Measurements from ENCODE around the gene SMC6. TPM values are rescaled to one million over a fixed set of nuclear protein-coding genes. Genes with fewer than 3 reads are reported as not detected.
A peak's percentile ranks its signal among the peaks of the same experiment; 100 is the strongest.

The SMC6 gene
- total and polyA plus RNA-seq, 4 donors, result 6.9 to 34.8 (median 10.6) TPM

DNA sequence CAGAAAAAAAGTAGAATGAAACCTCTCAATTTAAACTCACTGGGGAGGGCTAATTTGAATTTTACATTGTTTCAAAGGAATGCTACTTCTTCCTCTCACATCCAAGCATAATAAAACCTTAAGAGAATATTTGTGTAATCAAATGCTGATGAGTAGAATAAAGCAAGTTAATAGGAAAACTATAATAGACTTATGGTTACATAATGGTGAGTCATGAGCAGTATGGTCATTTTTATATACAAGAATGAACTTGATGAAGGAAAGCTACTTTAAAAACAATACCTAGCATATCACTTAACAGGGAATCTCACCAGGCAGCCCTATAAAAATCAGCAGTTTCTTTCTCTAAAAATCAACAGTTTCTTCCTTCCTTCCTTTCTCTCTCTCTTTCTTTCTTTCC, 132.8 kb downstream of the SMC6 start:
- H3K27ac ChIP-seq (ENCODE audit: low read depth in 1 of 2, low read length in 1 of 2), result no peak overlapping the region
- no peaks in the 10 kb centered on the region for H3K9me3 ChIP-seq (ENCODE audit: control insufficient read depth in 4 of 4, insufficient read depth in 3 of 4, low read length in 3 of 4)
- DNase-seq (no peak), ATAC-seq (ENCODE audit: insufficient read depth, low FRiP score) (no peak)
- TF ChIP-seq CTCF (IDR thresholded peaks at IDR 0.05; ENCODE audit: control extremely low read depth, extremely low read depth), result no peak
- H3K36me3 ChIP-seq (ENCODE audit: control insufficient read depth in 4 of 4, insufficient read depth in 4 of 4, low read length in 4 of 4), result no peaks in the 10 kb centered on the region
- no peaks in the 10 kb centered on the region for H3K27me3 ChIP-seq (ENCODE audit: control insufficient read depth in 3 of 3, insufficient read depth in 3 of 3, low read length in 2 of 3)
- H3K9ac ChIP-seq (ENCODE audit: insufficient read depth in 1 of 2, low read length in 2 of 2), result no peak overlapping the region
- H3K4me3 ChIP-seq, result no peak overlapping the region
- H3K4me1 ChIP-seq (ENCODE audit: control insufficient read depth in 5 of 5, insufficient read depth in 5 of 5, low read length in 5 of 5), result peaks cover 0 to 2% (median 0%) of the 10 kb centered on the region in 5 donors

DNA sequence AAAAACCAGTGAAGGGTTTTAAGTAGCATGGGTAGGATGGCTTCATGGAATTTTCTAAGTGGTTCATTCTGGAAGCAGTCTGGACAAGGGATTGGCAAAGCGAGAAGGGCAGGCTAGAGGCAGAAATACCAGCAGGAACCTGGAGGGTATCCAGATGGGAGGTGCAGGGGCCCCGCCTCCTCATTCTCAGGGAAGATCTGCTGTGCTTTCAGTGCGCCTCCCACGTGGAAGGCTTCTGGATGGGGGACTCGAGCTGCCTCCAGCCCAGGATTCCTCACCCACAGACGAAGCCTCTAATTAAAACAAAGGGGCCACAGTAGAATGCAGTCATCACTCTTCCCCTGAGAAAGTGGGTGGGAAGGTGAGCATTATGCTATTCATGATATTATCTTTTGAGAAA, 133.3 kb downstream of the SMC6 start:
- H3K27me3 ChIP-seq (ENCODE audit: control insufficient read depth in 3 of 3, insufficient read depth in 3 of 3, low read length in 2 of 3), result no peaks in the 10 kb centered on the region
- H3K4me3 ChIP-seq, result no peak overlapping the region
- no peak overlapping the region for H3K9ac ChIP-seq (ENCODE audit: insufficient read depth in 1 of 2, low read length in 2 of 2)
- peaks cover 0 to 2% (median 0%) of the 10 kb centered on the region in 5 donors for H3K4me1 ChIP-seq (ENCODE audit: control insufficient read depth in 5 of 5, insufficient read depth in 5 of 5, low read length in 5 of 5)
- no peaks in the 10 kb centered on the region for H3K9me3 ChIP-seq (ENCODE audit: control insufficient read depth in 4 of 4, insufficient read depth in 3 of 4, low read length in 3 of 4)
- WGBS, 2 donors, result 59 to 72% methylated on average over 6 of the region's 6 CpGs
- no peak for DNase-seq
- H3K27ac ChIP-seq (ENCODE audit: low read depth in 1 of 2, low read length in 1 of 2), result peak overlapping the region in 1 of 2 donors; percentile 31
- ATAC-seq (ENCODE audit: insufficient read depth, low FRiP score), result no peak
- no peaks in the 10 kb centered on the region for H3K36me3 ChIP-seq (ENCODE audit: control insufficient read depth in 4 of 4, insufficient read depth in 4 of 4, low read length in 4 of 4)
- no peak for TF ChIP-seq CTCF (IDR thresholded peaks at IDR 0.05; ENCODE audit: control extremely low read depth, extremely low read depth)

DNA sequence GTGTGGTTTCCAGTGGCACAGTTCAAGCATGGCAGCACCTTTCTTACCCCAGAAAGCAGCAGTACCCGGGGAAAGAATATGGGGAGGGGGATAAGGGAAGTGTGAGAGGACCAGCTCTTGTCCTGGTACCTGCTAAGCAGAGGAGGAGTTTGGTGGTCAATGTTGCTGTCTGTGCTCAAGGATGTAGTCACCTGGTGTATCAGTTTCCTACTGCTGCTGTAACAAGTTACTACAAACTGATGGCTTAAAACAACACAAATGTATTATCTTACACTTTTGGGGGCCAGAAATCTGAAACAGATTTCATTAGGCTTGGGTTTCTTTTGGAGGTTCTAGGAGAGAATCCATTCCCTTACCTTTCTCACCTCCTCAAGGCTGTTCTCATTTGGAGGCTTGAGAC, 135.7 kb downstream of the SMC6 start:
- Histone ChIP-seq H3K4me3 (no peak overlapping the region), H3K9me3 (ENCODE audit: control insufficient read depth in 4 of 4, insufficient read depth in 3 of 4, low read length in 3 of 4) (no peaks in the 10 kb centered on the region), H3K9ac (ENCODE audit: insufficient read depth in 1 of 2, low read length in 2 of 2) (no peak overlapping the region), H3K36me3 (ENCODE audit: control insufficient read depth in 4 of 4, insufficient read depth in 4 of 4, low read length in 4 of 4) (no peaks in the 10 kb centered on the region), H3K27ac (ENCODE audit: low read depth in 1 of 2, low read length in 1 of 2) (no peak overlapping the region), H3K27me3 (ENCODE audit: control insufficient read depth in 3 of 3, insufficient read depth in 3 of 3, low read length in 2 of 3) (no peaks in the 10 kb centered on the region), H3K4me1 (ENCODE audit: control insufficient read depth in 5 of 5, insufficient read depth in 5 of 5, low read length in 5 of 5) (peaks cover 0 to 2% (median 0%) of the 10 kb centered on the region in 5 donors)
- no peak for DNase-seq
- 91 to 98% methylated on average over 1 of the region's 1 CpG for whole genome bisulfite sequencing, 2 donors
- TF ChIP-seq CTCF (IDR thresholded peaks at IDR 0.05; ENCODE audit: control extremely low read depth, extremely low read depth), result no peak
- no peak for ATAC-seq (ENCODE audit: insufficient read depth, low FRiP score)

- no peak for ATAC-seq (ENCODE audit: insufficient read depth, low FRiP score)
- Histone ChIP-seq H3K36me3 (ENCODE audit: control insufficient read depth in 4 of 4, insufficient read depth in 4 of 4, low read length in 4 of 4) (no peaks in the 10 kb centered on the region), H3K9me3 (ENCODE audit: control insufficient read depth in 4 of 4, insufficient read depth in 3 of 4, low read length in 3 of 4) (no peaks in the 10 kb centered on the region), H3K9ac (ENCODE audit: insufficient read depth in 1 of 2, low read length in 2 of 2) (no peak overlapping the region), H3K4me1 (ENCODE audit: control insufficient read depth in 5 of 5, insufficient read depth in 5 of 5, low read length in 5 of 5) (peaks cover 0 to 1% (median 0%) of the 10 kb centered on the region in 5 donors), H3K4me3 (no peak overlapping the region), H3K27ac (ENCODE audit: low read depth in 1 of 2, low read length in 1 of 2) (no peak overlapping the region), H3K27me3 (ENCODE audit: control insufficient read depth in 3 of 3, insufficient read depth in 3 of 3, low read length in 2 of 3) (no peaks in the 10 kb centered on the region)
- no peak for DNase-seq
- WGBS, 2 donors, result 95 to 96% methylated on average over 5 of the region's 5 CpGs
- no peak for TF ChIP-seq CTCF (IDR thresholded peaks at IDR 0.05; ENCODE audit: control extremely low read depth, extremely low read depth)
These were observed 136.1 kb downstream of the SMC6 start for GRCh38 chr2:17617516-17617915.
